Stimulated activated naive CD4-positive, alpha-beta T cell treated with Interleukin-2 at 50 U/mL for 16 hours (primary cell): ENCODE measurements around the gene OTC.

ENCODE experiments used
- DNase-seq: peaks from one replicate; lab custom pipeline; 2025; lab: John Stamatoyannopoulos, UW

OTC gene

GRCh38 chrX:38352362-38352761 is at the start of gene OTC:
Gene OTC (plus strand): TSS chrX:38352604. CDS start chrX:38352697, 93 bp downstream.
- no peak for DNase-seq

GRCh38 chrX:38304010-38304409 is 48.4 kb upstream of the OTC start:
- DNase-seq = no peak

- no peak for DNase-seq
Observed at GRCh38 chrX:38305971-38306370, 46.4 kb upstream of the OTC start.

- DNase-seq = no peak
Observed at GRCh38 chrX:38311743-38312142, 40.7 kb upstream of the OTC start.

- no peak for DNase-seq
Observed at GRCh38 chrX:38312436-38312835, 40.0 kb upstream of the OTC start.

- DNase-seq = no peak
Observed at GRCh38 chrX:38313190-38313589, 39.2 kb upstream of the OTC start.

GRCh38 chrX:38315186-38315585 is 37.2 kb upstream of the OTC start:
- no peak for DNase-seq

GRCh38 chrX:38318196-38318595 is 34.2 kb upstream of the OTC start:
- DNase-seq = no peak

GRCh38 chrX:38318606-38319005 is 33.8 kb upstream of the OTC start:
- DNase-seq = no peak

- no peak for DNase-seq
Observed at GRCh38 chrX:38320819-38321218, 31.6 kb upstream of the OTC start.

GRCh38 chrX:38326086-38326485 is 26.3 kb upstream of the OTC start:
- no peak for DNase-seq

GRCh38 chrX:38327007-38327774 is 25.2 kb upstream of the OTC start, which contains the start of gene RPGR:
Gene RPGR (minus strand): TSS chrX:38327509. CDS start chrX:38327367, 142 bp downstream.
- DNase-seq = peak; percentile 91

- no peak for DNase-seq
Observed at GRCh38 chrX:38327775-38328081, 24.7 kb upstream of the OTC start.

GRCh38 chrX:38332505-38332904 is 19.9 kb upstream of the OTC start:
- no peak for DNase-seq

GRCh38 chrX:38335382-38335781 is 17.0 kb upstream of the OTC start:
- no peak for DNase-seq

- DNase-seq = no peak
Observed at GRCh38 chrX:38336538-38337240, 15.7 kb upstream of the OTC start.

- no peak for DNase-seq
Observed at GRCh38 chrX:38341442-38341841, 11.0 kb upstream of the OTC start.

- no peak for DNase-seq
Observed at GRCh38 chrX:38342853-38343778, 9.3 kb upstream of the OTC start.

GRCh38 chrX:38346150-38346549 is 6.3 kb upstream of the OTC start:
- DNase-seq = no peak

GRCh38 chrX:38347136-38347535 is 5.3 kb upstream of the OTC start:
- DNase-seq = no peak

GRCh38 chrX:38351346-38351745 is 1.1 kb upstream of the OTC start:
- no peak for DNase-seq

- no peak for DNase-seq
Observed at GRCh38 chrX:38356401-38356800, 4.0 kb downstream of the OTC start.
